ENCODE results near the gene TNK2.

Gene TNK2

DNA sequence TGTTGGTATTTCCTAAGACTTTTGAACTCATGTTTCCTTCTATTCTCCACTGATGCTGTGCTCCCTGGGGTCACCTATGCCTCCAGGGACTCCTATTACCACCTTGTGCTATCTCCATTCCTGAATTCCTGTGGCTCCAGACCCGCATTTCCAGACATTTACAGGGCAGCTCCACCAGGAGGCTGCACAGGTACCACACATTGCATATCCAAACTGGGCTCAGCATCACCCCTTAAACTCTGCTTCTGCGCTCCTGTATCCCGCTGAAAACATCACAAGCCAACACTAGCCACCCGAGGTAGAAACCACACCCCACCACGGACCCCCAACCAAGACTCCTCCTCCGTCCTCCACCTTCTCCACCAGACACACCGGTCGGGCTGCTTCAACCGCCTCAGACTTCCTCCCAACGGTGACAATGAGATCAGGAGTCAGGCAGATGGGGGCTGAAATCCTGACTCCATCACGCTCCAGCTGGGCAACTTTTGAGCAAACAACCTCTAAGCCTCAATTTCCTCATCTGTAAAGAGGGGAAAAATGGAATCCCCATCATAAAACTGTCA lies 10.4 kb downstream of the TNK2 start:
- no peak for DNase-seq
- TF ChIP-seq POLR2A (IDR thresholded peaks at IDR 0.05; ENCODE audit: low read length), result no peak
- TF ChIP-seq GATA1 (IDR thresholded peaks at IDR 0.05; ENCODE audit: low read depth, low read length), result no peak

GRCh38 chr3:195897081-195897852 lies 11.1 kb downstream of the TNK2 start:
- DNase-seq, result peak; percentile 51 to 62
- no peak for TF ChIP-seq GATA1 (IDR thresholded peaks at IDR 0.05; ENCODE audit: low read depth, low read length)
- no peak for TF ChIP-seq POLR2A (IDR thresholded peaks at IDR 0.05; ENCODE audit: low read length)

- peak; percentile 15 for TF ChIP-seq POLR2A (IDR thresholded peaks at IDR 0.05; ENCODE audit: low read length)
- no peak for TF ChIP-seq GATA1 (IDR thresholded peaks at IDR 0.05; ENCODE audit: low read depth, low read length)
- DNase-seq, result peak; percentile 59 to 61
Measured at GRCh38 chr3:195896361-195897080, 11.8 kb downstream of the TNK2 start.

DNA sequence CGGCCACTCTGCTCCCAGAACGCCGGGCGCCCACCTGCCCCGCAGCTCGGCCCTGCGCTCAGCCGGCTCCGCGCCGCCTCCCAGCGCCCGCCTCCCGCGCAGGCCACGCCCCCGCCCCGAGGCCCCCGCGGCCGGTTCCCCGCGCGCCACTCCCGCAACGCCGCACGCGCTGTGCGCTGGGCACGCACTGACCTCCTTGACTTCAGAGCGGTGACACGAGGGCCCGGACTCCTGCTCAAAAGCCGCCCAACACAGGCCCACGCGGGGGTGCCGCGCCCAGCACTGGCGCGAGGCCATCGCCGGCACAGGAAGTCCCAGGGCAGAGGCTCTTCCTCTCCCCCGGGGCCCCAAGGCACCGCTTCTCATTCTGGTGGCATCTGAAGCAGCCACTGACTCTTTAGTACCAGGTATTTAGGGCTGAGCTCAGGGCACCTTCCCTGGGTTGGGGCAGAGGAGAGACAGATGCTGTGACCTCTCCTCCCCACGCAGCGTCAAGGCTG lies 12.4 kb downstream of the TNK2 start:
- peak; percentile 73 to 80 for DNase-seq
- TF ChIP-seq POLR2A (IDR thresholded peaks at IDR 0.05; ENCODE audit: low read length) (no peak), GATA1 (IDR thresholded peaks at IDR 0.05; ENCODE audit: low read depth, low read length) (no peak)

DNA sequence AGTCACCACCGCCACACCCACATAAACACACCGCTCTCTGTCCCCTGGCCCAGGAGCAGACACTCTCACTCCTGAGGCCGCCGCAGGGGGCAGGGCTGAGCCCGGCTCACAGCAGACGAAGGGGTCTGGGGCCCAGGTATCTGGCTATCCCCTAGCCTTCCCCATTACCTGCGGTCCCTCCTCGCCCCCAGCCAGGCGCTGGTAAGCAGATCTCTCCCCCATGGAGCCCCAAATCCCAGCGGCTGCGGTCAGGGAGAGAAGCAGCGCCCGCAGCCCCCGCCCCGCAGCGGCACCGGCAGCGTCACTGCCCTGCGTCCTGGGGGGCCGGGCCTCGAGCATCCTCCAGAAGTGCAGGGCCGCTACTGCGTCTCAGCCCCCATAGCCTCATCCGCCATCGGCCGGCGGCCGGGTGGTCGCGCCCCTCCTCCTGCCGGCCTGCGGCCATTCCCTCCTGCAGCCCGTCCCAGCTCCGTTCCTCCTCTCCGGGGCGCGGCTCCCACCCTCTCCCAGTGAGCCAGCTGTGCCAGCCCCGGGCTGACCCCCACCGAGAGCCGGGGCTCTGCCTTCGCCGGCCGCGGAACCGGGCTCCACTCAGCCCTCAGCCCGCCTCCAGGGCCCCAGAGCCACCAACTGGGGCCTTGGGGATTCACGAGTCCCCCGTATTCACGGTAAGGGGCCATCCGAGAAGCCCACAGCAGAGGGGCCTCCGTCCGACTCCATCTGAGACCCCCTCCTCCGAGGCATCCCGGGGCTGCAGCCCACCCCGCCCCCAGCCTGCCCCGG lies 13.1 kb downstream of the TNK2 start:
- peak; percentile 45 to 69 for DNase-seq
- peak; percentile 0 for TF ChIP-seq POLR2A (IDR thresholded peaks at IDR 0.05; ENCODE audit: low read length)
- TF ChIP-seq GATA1 (IDR thresholded peaks at IDR 0.05; ENCODE audit: low read depth, low read length), result no peak

DNA sequence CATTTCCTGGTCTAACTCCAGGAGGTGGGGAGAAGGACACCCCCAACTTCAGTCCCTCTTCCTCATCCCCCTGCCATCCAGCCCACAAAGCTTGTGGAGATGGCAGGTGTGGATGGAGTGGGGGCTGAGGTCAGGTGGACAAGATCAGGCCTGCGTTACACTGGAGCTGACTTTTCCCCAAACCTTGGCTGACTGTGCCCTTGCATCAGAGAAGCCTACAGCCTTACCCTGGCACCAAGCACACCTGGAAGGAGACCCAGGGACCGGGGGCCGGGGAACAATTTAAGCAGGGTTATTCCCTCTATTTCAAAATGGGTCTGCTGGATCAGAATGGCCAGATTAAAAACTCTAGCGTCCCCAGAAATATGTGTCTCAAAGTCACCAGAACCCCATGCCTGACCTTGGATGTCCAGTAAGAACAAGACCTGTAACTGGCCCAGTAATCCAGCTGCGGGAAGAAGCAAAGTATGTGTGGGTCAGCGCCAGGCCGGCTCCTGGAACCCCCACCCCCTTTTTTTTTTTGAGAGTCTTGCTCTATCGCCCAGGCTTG lies 14.4 kb downstream of the TNK2 start:
- TF ChIP-seq GATA1 (IDR thresholded peaks at IDR 0.05; ENCODE audit: low read depth, low read length), result no peak
- no peak for TF ChIP-seq POLR2A (IDR thresholded peaks at IDR 0.05; ENCODE audit: low read length)
- no peak for DNase-seq

DNA sequence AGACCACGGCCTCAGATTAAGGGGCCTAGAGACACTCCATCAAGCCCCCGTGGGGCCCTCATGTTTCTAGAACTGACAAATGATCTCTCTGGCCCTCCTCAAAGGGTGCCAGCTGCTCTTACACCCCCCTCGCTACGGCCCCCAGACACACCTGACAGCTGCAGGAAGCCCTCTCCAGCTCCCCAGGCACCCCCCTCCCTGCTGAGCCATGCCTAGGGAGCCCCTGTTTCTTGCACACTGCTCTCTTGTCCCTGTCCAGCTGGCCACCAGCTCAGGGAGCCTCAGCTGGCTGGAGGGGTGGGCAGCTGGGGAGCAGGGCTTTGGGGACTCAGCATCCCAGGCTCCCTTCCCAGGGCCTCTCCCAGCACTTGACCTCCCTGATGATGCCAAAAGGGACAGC lies 14.8 kb downstream of the TNK2 start:
- no peak for DNase-seq
- TF ChIP-seq GATA1 (IDR thresholded peaks at IDR 0.05; ENCODE audit: low read depth, low read length), result no peak
- no peak for TF ChIP-seq POLR2A (IDR thresholded peaks at IDR 0.05; ENCODE audit: low read length)

DNA sequence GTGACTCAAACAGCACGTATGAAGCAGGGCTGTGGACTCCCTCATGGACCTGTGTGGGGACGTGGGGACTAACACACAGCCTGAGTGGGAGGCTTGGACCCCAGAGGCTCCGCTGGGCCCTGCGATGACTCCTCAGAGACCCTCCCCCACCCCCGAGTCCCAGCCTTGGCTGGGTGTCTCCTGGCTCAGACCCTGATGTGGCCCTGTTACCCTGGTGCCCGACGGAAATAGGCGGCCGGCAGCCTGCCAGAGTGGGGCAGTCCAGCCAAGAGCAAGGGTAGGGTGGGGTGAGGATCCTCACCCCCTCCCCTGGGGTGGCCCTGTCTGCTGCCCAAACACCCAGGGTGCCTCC lies 15.3 kb downstream of the TNK2 start:
- no peak for DNase-seq
- TF ChIP-seq POLR2A (IDR thresholded peaks at IDR 0.05; ENCODE audit: low read length), result peak; percentile 22
- TF ChIP-seq GATA1 (IDR thresholded peaks at IDR 0.05; ENCODE audit: low read depth, low read length), result no peak

GRCh38 chr3:195892105-195893043 lies 16.0 kb downstream of the TNK2 start:
- no peak for TF ChIP-seq GATA1 (IDR thresholded peaks at IDR 0.05; ENCODE audit: low read depth, low read length)
- no peak for TF ChIP-seq POLR2A (IDR thresholded peaks at IDR 0.05; ENCODE audit: low read length)
- no peak for DNase-seq

DNA sequence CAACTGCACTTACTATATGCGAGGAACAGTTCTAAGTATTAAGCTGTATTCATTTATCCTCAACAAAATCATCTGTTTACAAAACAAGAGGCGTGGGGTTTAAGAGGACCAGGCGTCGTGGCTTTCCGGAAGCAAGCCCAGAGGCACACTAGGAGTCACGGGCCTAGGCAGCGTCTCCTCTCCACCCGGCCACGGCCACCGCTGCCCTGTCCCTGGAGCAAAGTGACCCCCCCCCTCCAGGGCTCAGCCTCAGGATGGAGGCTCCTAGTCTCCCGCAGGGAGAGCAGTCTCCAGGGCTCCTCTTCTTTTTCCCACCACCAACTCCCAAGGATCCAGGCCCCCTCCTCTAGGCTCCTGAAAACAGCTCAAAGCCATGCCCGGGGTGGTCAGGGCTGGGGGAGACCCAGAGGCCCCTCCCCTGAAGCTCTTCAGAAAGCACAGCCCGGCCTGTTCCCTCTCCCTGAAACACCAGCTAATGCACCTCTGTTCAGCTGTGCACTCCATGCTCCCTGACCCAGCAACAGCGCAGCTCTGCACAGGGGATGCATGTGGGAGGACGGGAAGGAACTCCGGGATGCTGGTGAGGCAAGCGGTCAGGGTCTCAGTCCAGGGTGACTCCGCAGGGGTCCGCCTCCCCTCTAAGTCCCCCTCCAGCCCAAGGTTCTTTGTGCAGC lies 16.8 kb downstream of the TNK2 start:
- TF ChIP-seq POLR2A (IDR thresholded peaks at IDR 0.05; ENCODE audit: low read length), result no peak
- DNase-seq, result no peak

DNA sequence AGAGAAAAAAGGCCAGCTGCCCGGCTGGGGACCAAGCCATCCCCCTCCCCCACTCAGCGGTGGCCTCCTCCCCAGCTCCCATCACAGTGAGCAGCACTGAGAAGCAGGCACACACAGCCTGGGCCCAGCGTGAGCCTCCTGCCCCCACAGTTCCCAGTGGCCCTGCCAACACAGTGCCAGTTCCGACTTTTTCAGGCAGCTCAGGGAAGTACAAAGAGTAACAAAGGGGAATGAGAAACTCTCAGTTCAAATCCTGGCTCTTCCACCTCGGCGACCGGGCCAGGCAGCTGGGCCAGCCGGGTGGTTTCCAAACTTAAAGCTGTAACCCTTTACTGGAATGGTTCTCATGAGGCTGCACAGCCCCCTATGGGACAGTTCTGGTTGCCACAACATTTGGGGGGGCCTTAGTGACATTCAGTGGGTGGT lies 18.5 kb downstream of the TNK2 start:
- TF ChIP-seq GATA1 (IDR thresholded peaks at IDR 0.05; ENCODE audit: low read depth, low read length) (no peak), POLR2A (IDR thresholded peaks at IDR 0.05; ENCODE audit: low read length) (no peak)
- no peak for DNase-seq
